Osteocyte (in vitro differentiated cells): ENCODE results near the gene FAM228B. TPM values are rescaled to one million over a fixed set of nuclear protein-coding genes. Genes with fewer than 3 reads are reported as not detected.

Source experiments
- DNase-seq: peaks from one replicate; pipeline ENCODE4 v3.0.0; 2021; ENCODE audit warnings: mixed read lengths; ENCODE audit not compliant: unreplicated experiment; ENCODE audit errors: extremely low spot score
- H3K27ac Mint-ChIP-seq: one replicate; pipeline ENCODE4 v1.8.0; 2021; ENCODE audit warnings: mild to moderate bottlenecking, mixed read lengths; ENCODE audit not compliant: unreplicated experiment
- H3K27me3 Mint-ChIP-seq: one replicate; pipeline ENCODE4 v1.8.0; 2021; ENCODE audit warnings: mixed read lengths; ENCODE audit not compliant: unreplicated experiment
- H3K36me3 Mint-ChIP-seq: one replicate; pipeline ENCODE4 v1.8.0; 2021; ENCODE audit warnings: mixed read lengths; ENCODE audit not compliant: unreplicated experiment
- H3K4me1 Mint-ChIP-seq: one replicate; pipeline ENCODE4 v1.8.0; 2021; ENCODE audit warnings: mixed read lengths; ENCODE audit not compliant: unreplicated experiment
- H3K4me3 Mint-ChIP-seq: one replicate; pipeline ENCODE4 v1.8.0; 2021; ENCODE audit warnings: mild to moderate bottlenecking, moderate library complexity, mixed read lengths; ENCODE audit not compliant: unreplicated experiment
- H3K9me3 Mint-ChIP-seq: one replicate; pipeline ENCODE4 v1.8.0; 2021; ENCODE audit warnings: mixed read lengths; ENCODE audit not compliant: unreplicated experiment
- CTCF ChIP-seq: fragments of 200-600 bp; sonication (generic); IDR thresholded peaks from 2 replicates; pipeline ENCODE4 v1.5.0; 2021; ENCODE audit warnings: antibody characterized with exemption, mild to moderate bottlenecking, moderate library complexity
- total RNA-seq: library from RNA; stranded (reverse); gene quantifications from 2 replicates; pipeline ENCODE4 v1.2.1, GENCODE V29; 2021

Gene FAM228B
- total RNA-seq, 1 donor from 2014 or later: 19.5 TPM

GRCh38 chr2:24160761-24161160 lies 37.5 kb downstream of the FAM228B start:
- no peak for TF ChIP-seq CTCF
- no peak overlapping the region for H3K27ac Mint-ChIP-seq
- DNase-seq: no peak
- no peaks in the 10 kb centered on the region for H3K4me1 Mint-ChIP-seq
- peaks cover 35% of the 10 kb centered on the region for H3K36me3 Mint-ChIP-seq
- no peaks in the 10 kb centered on the region for H3K27me3 Mint-ChIP-seq
- H3K4me3 Mint-ChIP-seq: no peak overlapping the region
- H3K9me3 Mint-ChIP-seq: peaks cover 3% of the 10 kb centered on the region

- Mint-ChIP-seq H3K4me1 (no peaks in the 10 kb centered on the region), H3K36me3 (peaks cover 29% of the 10 kb centered on the region), H3K4me3 (no peak overlapping the region), H3K27me3 (no peaks in the 10 kb centered on the region), H3K9me3 (peaks cover 3% of the 10 kb centered on the region), H3K27ac (no peak overlapping the region)
- no peak for DNase-seq
- TF ChIP-seq CTCF: no peak
Measured at GRCh38 chr2:24162494-24162893, 39.2 kb downstream of the FAM228B start.

DNA sequence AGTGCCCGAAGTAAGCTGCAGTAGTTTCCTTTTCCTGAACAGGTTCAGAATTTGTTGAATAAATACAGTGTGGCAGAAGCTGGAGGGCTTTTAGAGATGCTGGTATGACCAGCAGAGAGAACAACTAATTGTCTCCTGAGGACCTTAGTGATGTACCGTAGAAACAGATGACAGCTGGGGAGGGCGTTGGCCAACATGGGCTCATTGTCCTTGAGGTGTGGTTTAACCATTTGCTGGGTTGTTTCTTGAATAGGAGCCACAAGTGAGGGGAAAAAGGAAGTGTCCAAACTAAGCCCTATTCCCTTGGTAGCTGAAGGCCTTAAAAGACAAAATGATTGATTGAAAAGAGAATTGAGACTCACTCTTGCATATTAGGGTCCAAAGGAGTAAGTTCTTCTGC lies 39.9 kb downstream of the FAM228B start:
- Mint-ChIP-seq H3K27me3 (no peaks in the 10 kb centered on the region), H3K4me3 (no peak overlapping the region), H3K36me3 (peaks cover 26% of the 10 kb centered on the region), H3K4me1 (no peaks in the 10 kb centered on the region), H3K9me3 (peaks cover 3% of the 10 kb centered on the region), H3K27ac (no peak overlapping the region)
- no peak for DNase-seq
- TF ChIP-seq CTCF: no peak

DNA sequence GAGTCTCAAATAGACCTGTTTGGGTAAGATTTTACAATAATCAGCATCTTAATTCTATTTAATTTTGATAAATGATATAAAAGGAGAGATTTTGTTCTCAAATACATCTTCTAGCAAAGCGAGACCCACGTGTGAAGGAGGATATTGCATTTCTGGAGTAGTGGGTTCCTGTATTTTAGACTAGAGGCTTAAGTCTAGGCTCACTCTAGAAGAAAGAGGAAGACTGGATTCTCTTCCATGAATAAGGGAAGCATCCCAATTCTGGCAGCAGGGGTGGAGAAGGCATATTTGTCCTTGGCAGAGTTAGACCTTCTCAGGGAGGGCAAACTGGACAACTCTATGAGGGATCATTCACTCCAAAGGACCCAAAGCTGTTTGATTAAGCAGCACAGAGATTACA lies 40.3 kb downstream of the FAM228B start:
- Mint-ChIP-seq H3K4me1 (no peaks in the 10 kb centered on the region), H3K27ac (no peak overlapping the region), H3K9me3 (peaks cover 3% of the 10 kb centered on the region), H3K27me3 (no peaks in the 10 kb centered on the region), H3K36me3 (peaks cover 25% of the 10 kb centered on the region), H3K4me3 (no peak overlapping the region)
- no peak for TF ChIP-seq CTCF
- no peak for DNase-seq

DNA sequence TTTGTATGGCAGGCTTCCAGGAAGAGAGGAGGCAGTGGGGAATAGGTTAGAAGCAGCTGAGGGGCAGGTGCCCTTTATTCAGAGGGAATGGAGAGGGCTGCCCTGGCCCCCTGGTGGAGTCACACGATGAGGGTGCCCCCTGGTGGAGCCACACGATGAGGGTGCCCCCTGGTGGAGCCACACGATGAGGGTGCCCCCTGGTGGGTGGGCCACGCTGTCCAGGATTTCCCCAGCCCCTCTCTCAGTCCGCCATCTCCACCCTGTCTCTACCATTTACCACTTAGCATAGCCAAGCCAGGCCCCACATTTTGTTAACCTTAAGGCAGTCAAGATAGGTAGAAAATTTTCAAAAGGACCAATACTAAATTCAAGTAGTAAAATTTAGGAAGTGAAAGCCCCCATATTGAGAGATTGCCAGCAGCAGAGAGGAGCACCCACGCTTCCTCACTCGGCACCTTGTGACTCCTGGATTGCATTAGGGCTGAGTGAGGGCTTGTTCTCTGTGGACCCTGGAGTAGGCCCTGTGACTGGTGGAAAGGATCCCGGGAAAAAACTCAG lies 41.2 kb downstream of the FAM228B start:
- no peaks in the 10 kb centered on the region for H3K4me1 Mint-ChIP-seq
- no peaks in the 10 kb centered on the region for H3K27me3 Mint-ChIP-seq
- H3K4me3 Mint-ChIP-seq: no peak overlapping the region
- TF ChIP-seq CTCF: peak; percentile 37
- peaks cover 21% of the 10 kb centered on the region for H3K36me3 Mint-ChIP-seq
- no peak for DNase-seq
- H3K9me3 Mint-ChIP-seq: peaks cover 3% of the 10 kb centered on the region
- no peak overlapping the region for H3K27ac Mint-ChIP-seq
